Mesenteric fat pad (tissue), 1 donor: ENCODE data around the gene NTSR1. TPM values are rescaled to one million over a fixed set of nuclear protein-coding genes. Genes with fewer than 3 reads are reported as not detected.

Source experiments
- DNase-seq: peaks from one replicate; pipeline ENCODE4 v3.0.0-alpha.2; 2020; ENCODE audit warnings: low spot score
- total RNA-seq: library from RNA; stranded (reverse); fragmentation: NEBNext Ultra II Directional; extraction: Animal tissue kit (Norgen Biotek cat#: 25700); gene quantifications from one replicate; pipeline ENCODE4 v1.2.1, GENCODE V29; 2021
- donor health status: DM: yes; HTN: yes; CAD: no.

The NTSR1 gene
- total RNA-seq, 1 donor from 2014 or later: not detected

GRCh38 chr20:62723768-62724450 is 15.3 kb downstream of the NTSR1 start:
- DNase-seq: no peak

DNA sequence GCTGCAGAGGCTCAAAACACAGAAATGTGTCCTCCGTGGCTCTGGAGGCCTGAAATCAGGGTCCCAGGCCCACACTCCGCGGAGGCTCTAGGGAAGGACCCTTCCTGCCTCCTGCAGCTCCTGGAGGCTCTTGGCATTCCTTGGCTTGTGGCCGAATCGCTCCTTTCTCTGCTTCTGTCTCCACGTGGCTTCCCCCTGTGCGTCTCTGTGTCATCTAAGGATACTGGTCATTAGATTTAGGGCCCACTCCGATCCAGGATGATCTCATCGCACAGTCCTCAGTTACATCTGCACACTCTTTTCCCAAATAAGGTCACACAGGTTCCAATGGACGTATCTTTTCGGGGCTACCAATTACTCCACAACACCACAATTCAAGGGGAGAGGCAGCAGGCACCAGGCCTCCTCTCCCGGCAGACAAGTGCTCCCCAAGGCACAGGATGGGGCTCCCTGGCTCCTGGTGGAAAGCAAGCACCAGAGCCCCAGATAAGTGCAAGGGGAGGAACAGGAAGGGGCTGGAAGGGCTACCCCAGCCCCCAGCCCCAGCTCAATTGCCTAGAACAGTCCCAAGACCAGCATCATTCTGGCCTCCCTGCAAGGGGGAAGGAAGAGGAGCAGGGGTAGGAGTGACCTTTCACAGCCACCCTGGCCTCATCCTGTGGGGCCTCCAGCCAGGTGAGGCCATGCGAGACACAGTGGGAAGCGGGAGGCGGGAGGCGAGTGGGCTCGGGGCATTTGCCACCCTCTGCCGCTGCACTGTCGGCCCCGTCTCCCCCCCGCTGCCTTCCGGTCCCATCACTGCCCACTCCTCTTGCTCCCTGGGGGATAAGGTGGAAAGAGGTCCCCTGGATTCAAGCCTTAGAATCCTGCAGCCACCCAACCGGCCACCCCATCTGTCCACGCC is 16.3 kb downstream of the NTSR1 start:
- DNase-seq: no peak

GRCh38 chr20:62725596-62726268 is 17.1 kb downstream of the NTSR1 start:
- DNase-seq: no peak

DNA sequence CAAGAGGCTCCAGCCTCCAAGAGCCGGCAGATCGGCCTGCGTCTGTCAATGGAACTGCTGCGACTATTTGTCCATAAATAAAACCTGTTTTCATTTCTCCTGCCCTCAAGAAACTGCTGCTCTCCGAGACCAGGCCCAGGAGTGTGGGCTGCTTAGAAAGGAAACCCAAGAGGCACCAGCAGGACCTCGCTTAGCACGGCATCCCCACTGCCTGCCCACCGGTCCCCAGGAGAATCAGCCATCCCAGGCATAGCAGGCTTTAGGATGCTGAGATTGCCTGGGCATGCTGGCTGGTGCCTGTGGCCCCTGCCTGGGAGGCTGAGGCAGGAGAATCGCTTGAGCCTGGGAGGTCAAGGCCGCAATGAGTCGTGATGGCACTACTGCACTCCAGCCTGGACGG is 17.6 kb downstream of the NTSR1 start:
- DNase-seq: no peak

GRCh38 chr20:62726716-62727583 is 18.3 kb downstream of the NTSR1 start:
- no peak for DNase-seq

- no peak for DNase-seq
Measured at GRCh38 chr20:62727584-62728027, 19.0 kb downstream of the NTSR1 start.

DNA sequence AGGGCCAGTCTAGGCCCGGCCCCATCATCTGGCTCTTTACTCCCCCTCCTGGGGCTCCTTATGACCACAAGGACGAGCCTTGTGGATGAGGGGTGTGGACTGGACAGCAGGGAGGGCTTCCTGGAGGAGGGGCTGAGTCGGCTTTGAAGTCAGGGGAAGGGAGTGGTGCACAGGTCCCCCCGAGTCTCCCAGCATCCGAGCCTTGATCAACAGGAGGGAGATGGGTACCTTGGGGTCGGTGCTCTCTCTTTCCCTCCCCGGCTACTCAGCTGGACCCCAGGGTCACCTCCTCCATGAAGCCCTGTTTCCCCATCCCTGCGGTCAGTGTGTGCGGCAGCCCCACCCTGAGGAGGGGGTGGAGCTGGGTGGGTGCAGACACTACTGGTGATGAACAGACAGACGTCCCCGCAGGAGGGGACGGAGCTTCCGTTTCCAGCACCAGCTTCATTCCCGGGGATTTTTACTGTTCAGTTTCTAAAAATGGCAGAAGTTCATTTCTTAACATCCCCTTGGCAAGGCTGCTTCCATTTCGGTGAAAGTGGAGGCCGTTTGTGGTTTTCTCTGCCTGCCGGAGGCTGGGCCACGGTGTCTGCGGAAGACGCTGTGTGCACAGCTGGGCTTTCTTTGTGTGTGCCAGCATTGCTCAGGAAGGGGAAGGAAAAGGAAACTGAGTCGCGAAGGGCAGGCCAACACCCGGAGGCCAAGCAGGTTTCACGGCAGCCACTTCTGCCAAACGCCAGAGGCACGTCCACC is 19.6 kb downstream of the NTSR1 start:
- no peak for DNase-seq

- DNase-seq: no peak
Measured at GRCh38 chr20:62728781-62729300, 20.2 kb downstream of the NTSR1 start.

DNA sequence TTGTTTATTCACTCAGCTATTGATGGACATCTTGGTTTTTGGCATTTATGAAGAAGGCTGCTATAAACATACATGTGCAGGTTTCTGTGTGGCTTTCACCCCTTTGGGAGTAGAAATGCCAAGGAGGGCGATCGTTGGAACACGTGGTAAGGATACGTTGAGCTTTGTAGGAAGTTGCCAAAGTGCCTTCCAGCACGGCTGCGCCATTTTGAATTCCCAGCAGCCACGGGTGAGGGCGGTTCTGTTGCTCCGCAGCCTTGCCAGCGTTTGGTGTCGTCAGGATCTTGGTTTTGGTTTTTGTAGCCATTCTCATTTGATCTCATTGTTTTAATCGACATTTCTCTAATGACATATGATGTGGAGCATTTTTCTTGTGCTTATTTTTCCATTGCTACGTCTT is 21.8 kb downstream of the NTSR1 start:
- no peak for DNase-seq

DNA sequence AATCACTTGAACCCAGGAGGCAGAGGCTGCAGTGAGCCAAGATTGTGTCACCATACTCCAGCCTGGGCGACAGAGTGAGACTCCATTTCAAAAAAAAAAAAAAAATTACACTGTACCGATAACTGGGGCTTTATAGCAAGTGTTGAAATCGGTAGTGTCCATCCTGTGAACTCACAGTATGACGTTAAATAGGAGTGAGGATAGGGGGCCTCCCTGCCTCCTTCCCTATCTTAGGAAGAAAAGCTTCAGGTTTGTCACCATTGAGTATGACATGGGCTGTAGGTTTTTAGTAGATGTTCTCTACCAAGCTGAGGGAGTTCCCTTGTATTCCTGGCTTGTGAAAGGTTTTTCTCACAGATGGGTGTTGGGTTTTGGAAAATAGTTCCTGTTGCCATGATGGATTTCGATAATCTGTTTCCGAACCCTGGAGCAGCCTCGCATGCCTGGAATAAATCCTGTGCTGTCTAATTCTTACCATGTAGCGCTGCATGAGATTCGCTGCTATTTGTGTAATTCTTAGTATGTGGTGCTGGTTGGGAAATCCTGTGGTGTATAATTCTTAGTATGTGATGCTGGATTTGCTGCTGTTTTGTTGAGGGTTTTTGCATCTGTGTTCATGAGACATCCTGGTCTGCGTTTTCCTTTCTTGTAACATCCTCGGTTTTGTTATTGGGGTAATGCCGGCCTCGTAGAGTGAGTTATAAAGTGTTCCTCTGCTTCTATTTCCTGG is 23.6 kb downstream of the NTSR1 start:
- no peak for DNase-seq

DNA sequence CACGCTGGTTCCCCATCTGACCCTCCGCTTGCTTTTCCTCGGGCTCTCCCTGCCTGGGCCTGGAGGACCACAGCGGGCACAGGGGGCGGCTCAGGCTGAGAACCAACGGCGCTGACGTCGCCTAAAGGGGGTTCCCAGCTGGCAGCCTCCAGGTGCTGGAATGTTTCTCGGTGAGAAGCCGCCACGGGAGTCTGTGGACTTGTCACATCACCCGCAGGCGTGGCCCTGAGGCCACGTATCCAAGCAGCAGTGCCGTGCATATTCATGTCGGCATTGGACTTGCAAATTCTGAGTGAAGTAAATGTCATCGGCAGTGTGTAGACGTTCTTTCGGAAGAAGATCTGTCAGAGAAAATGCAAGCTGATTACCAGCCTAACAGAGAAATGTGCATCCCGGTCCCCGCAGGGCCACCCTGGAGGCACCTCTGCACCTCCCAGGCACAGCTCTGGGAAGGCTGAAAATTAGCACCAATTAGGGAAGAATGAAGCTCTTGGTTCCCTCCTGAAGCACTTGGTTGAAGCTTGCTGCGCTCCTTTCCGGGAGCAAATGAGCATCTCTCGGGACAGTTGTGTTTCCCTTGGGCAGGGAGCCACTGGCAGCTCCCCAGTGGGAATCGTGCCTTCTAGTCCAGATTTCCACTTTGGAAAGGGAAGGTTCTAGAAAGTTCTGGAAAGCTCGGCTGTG is 24.3 kb downstream of the NTSR1 start:
- DNase-seq: no peak

DNA sequence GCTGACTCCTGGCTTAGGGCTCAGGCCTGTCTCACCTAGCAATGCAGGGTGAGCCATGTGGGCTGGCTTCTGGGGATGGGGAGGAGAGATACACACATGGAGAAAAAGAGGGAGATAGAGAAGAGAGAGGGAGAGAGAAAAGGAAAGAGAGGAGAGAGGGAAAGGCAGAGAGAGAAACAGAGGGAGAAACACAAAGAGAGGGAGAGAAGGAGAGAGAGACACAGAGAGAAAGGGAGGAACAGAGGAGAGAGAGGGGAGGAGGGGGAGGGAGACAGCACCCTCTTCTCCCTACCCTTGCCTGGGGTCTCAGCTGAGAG is 24.8 kb downstream of the NTSR1 start:
- no peak for DNase-seq

GRCh38 chr20:62733891-62734290 is 25.3 kb downstream of the NTSR1 start:
- DNase-seq: no peak

GRCh38 chr20:62734326-62734725 is 25.7 kb downstream of the NTSR1 start:
- DNase-seq: no peak

DNA sequence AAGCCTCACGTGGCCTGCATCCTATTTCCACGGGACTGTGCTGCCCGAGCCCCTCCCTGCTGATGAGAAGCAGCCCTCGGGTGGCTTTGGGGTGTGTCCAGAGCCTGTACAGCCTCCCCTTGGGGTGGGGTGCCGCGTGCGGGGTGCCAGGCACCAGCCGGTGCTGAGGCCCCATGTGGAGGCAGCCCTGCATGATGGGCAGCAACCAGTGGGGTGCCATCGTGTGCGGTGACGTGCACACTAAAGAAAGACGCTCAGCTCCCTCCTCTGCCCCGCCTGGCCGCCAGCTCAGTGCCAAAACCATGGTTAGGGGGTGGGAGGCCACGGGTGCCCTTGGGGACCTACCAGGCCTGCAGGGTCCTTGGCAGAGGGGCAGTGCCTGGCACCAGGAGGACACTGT is 26.2 kb downstream of the NTSR1 start:
- no peak for DNase-seq

- no peak for DNase-seq
Measured at GRCh38 chr20:62735331-62735821, 26.7 kb downstream of the NTSR1 start.

DNA sequence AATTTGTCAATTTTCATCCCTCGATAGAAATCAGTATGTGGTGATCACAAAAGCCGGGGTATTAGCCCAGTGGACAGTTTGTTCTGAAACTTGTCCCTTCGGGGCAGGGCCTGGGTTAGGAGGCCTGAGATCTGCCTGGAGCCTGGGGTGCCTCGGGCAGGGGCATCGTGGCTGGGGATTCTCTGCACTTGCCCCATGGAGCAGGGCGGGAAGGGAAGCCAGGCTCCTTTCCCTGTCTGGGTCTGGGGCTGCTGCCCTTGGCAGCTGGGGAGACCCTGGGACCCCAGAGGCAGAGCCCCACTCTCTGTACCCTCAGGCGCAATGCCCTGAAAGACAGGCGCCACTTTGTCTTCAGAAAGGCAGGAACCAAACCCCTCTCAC is 27.4 kb downstream of the NTSR1 start:
- no peak for DNase-seq

DNA sequence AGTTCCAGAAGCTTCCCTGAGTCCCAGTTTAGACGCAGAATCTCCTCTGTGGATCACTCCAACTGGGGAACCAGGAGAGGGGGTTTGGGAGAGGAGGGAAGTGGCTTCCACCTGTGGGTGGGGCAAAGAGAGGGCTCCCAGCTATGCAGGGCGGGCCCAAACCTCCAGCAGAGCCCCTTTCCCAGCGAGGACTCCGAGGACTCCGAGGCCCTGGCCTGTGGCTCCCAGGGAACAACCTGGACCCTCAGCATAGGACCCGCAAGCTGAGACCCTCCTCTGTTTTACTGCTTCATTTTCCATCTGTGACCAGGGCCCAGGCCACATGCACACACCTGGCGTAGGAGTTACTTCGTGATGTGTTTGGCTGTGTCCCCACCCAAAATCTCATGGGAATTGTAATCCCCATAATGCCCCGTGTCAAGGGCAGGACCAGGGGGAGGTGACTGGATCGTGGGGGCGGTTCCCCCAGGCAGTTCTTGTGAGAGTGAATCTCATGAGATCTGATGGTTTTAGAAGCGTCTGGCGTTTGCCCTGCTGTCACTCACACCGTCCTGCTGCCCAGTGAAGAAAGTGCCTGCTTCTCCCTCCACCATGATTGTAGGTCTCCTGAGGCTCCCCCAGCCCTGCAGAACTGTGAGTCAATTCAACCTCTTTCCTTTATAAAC is 27.9 kb downstream of the NTSR1 start:
- DNase-seq: no peak
